Spinal cord (tissue), 10 donors: ENCODE results near the gene CHST2. TPM values are rescaled to one million over a fixed set of nuclear protein-coding genes. Genes with fewer than 3 reads are reported as not detected.

ENCODE experiments used
- DNase-seq, 6 donors: peaks; one replicate each; pipeline versions ENCODE4 v3.0.0 to v3.0.0-alpha.2; 2013 to 2015; ENCODE audit warnings: low spot score in 6 of 6, low read depth in 4 of 6
- H3K27ac ChIP-seq: one replicate; pipeline ENCODE4 v1.5.1; 2013; ENCODE audit warnings: low read depth, low read length, control low read depth
- H3K27me3 ChIP-seq: one replicate; pipeline ENCODE4 v1.6.1; 2013; ENCODE audit warnings: low read length; ENCODE audit not compliant: control insufficient read depth, insufficient read depth
- H3K36me3 ChIP-seq: one replicate; pipeline ENCODE4 v1.6.1; 2013; ENCODE audit warnings: low read length; ENCODE audit not compliant: control insufficient read depth, insufficient read depth
- H3K4me1 ChIP-seq: one replicate; pipeline ENCODE4 v1.6.1; 2013; ENCODE audit warnings: low read length; ENCODE audit not compliant: control insufficient read depth, insufficient read depth
- H3K4me3 ChIP-seq: one replicate; pipeline ENCODE4 v1.5.1; 2013; ENCODE audit warnings: low read depth, low read length, control low read depth
- H3K9me3 ChIP-seq: one replicate; pipeline ENCODE4 v1.6.1; 2013; ENCODE audit warnings: low read length; ENCODE audit not compliant: control insufficient read depth, insufficient read depth
- WGBS: methylation state at CpG from one replicate; pipeline ENCODE4 v1.1.5; 2013; ENCODE audit warnings: missing lambda C conversion rate; ENCODE audit not compliant: insufficient coverage; 5-methylcytosine and 5-hydroxymethylcytosine counted together
- polyA plus RNA-seq, 2 donors: library from polyadenylated mRNA; unstranded; fragments of 120-200 nt; gene quantifications; one replicate each; pipeline ENCODE4 v1.2.1, GENCODE V29; 2013; ENCODE audit not compliant: insufficient read length in 2 of 2
- total RNA-seq, 2 donors: library from RNA; depleted of rRNA in 1 of 2; stranded (reverse); fragments of 120-200 nt in 1 of 2; fragments of >200 nt in 1 of 2; gene quantifications; one replicate each; pipeline versions ENCODE4 v1.2.3 to v1.2.4, GENCODE V29; 2013 to 2014
- donor health status: healthy.

CHST2 gene
- total and polyA plus RNA-seq, 4 donors = 14.2 to 29.6 (median 23.9) TPM

- no peaks in the 10 kb centered on the region for H3K4me1 ChIP-seq
- DNase-seq = peak in 2 of 6 donors; percentile 46 to 54
- no peaks in the 10 kb centered on the region for H3K36me3 ChIP-seq
- 19% methylated on average over 2 of the region's 4 CpGs for WGBS
- H3K4me3 ChIP-seq = no peak overlapping the region
- no peak overlapping the region for H3K27ac ChIP-seq
- no peaks in the 10 kb centered on the region for H3K9me3 ChIP-seq
- no peaks in the 10 kb centered on the region for H3K27me3 ChIP-seq
Measured at GRCh38 chr3:143145906-143146305, 26.3 kb downstream of the CHST2 start.

DNA sequence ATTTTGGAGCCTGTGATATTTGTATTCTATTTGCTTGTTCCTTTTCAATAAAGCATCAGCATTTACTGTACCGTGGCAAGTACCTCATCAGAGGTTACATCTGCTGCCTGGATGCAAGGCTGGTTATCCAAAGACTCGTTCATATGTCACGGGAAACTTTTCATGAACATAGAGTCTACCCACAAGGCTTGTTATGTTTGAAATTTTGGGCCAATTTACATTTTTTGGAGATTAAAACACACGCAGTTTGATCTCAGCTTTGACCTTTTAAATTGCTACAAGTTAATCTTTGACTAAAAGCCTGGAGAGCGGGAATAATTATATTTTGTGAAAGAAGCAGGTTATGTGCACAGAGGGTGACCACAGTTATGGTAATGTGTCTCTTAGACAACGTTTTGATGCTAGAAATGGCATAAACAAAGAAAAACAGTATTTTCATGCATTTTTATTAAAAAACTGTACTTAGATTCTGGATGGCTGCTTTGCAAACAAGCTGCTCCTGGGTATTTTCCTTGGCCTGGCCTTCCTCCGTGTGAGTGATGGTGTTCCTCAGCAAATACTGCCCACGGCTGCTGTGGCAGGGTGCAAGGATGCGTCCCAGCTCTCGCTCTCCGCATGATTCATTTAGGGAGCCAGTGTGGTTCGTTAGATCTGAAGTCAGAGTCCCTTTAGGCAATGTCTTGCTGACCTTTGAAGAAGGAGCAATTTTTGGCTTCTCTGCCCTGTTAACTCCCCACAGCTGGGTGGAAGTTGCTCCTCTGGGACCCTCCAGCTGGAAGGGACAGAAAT, 27.1 kb downstream of the CHST2 start:
- Histone ChIP-seq H3K9me3 (no peaks in the 10 kb centered on the region), H3K4me1 (no peaks in the 10 kb centered on the region), H3K36me3 (no peaks in the 10 kb centered on the region), H3K27ac (no peak overlapping the region), H3K4me3 (no peak overlapping the region), H3K27me3 (no peaks in the 10 kb centered on the region)
- peak in 1 of 6 donors; percentile 71 for DNase-seq
- 72% methylated on average over 6 of the region's 12 CpGs for WGBS

- no CpG with 5 or more reads among the region's 2 CpGs for WGBS
- H3K4me1 ChIP-seq = no peaks in the 10 kb centered on the region
- H3K36me3 ChIP-seq = no peaks in the 10 kb centered on the region
- H3K27me3 ChIP-seq = no peaks in the 10 kb centered on the region
- no peaks in the 10 kb centered on the region for H3K9me3 ChIP-seq
- H3K27ac ChIP-seq = no peak overlapping the region
- DNase-seq = no peak
- H3K4me3 ChIP-seq = no peak overlapping the region
Measured at GRCh38 chr3:143147707-143148106, 28.1 kb downstream of the CHST2 start.

- DNase-seq = no peak
- H3K4me3 ChIP-seq = no peak overlapping the region
- H3K9me3 ChIP-seq = no peaks in the 10 kb centered on the region
- no CpG with 5 or more reads among the region's 3 CpGs for WGBS
- H3K27me3 ChIP-seq = no peaks in the 10 kb centered on the region
- H3K36me3 ChIP-seq = no peaks in the 10 kb centered on the region
- H3K27ac ChIP-seq = no peak overlapping the region
- no peaks in the 10 kb centered on the region for H3K4me1 ChIP-seq
Measured at GRCh38 chr3:143150071-143150470, 30.5 kb downstream of the CHST2 start.

GRCh38 chr3:143151004-143151731, 31.6 kb downstream of the CHST2 start:
- no peaks in the 10 kb centered on the region for H3K4me1 ChIP-seq
- DNase-seq = peak in 1 of 6 donors; percentile 13
- no peaks in the 10 kb centered on the region for H3K27me3 ChIP-seq
- H3K36me3 ChIP-seq = no peaks in the 10 kb centered on the region
- 77% methylated on average over 5 of the region's 7 CpGs for WGBS
- no peak overlapping the region for H3K27ac ChIP-seq
- no peak overlapping the region for H3K4me3 ChIP-seq
- H3K9me3 ChIP-seq = no peaks in the 10 kb centered on the region

GRCh38 chr3:143152043-143152442, 32.5 kb downstream of the CHST2 start:
- H3K4me3 ChIP-seq = no peak overlapping the region
- WGBS = 79% methylated on average over 3 of the region's 5 CpGs
- H3K27ac ChIP-seq = no peak overlapping the region
- H3K36me3 ChIP-seq = no peaks in the 10 kb centered on the region
- H3K27me3 ChIP-seq = no peaks in the 10 kb centered on the region
- DNase-seq = no peak
- H3K4me1 ChIP-seq = no peaks in the 10 kb centered on the region
- no peaks in the 10 kb centered on the region for H3K9me3 ChIP-seq

- H3K4me1 ChIP-seq = no peaks in the 10 kb centered on the region
- H3K27me3 ChIP-seq = no peaks in the 10 kb centered on the region
- no peaks in the 10 kb centered on the region for H3K36me3 ChIP-seq
- WGBS = no CpG with 5 or more reads among the region's 4 CpGs
- no peak overlapping the region for H3K4me3 ChIP-seq
- no peaks in the 10 kb centered on the region for H3K9me3 ChIP-seq
- no peak for DNase-seq
- H3K27ac ChIP-seq = no peak overlapping the region
Measured at GRCh38 chr3:143155756-143156155, 36.2 kb downstream of the CHST2 start.

- 100% methylated on average over 2 of the region's 2 CpGs for WGBS
- Histone ChIP-seq H3K27me3 (no peaks in the 10 kb centered on the region), H3K27ac (no peak overlapping the region), H3K36me3 (no peaks in the 10 kb centered on the region), H3K4me3 (no peak overlapping the region), H3K9me3 (no peaks in the 10 kb centered on the region), H3K4me1 (no peaks in the 10 kb centered on the region)
- DNase-seq = no peak
Measured at GRCh38 chr3:143158014-143158988, 38.7 kb downstream of the CHST2 start.

DNA sequence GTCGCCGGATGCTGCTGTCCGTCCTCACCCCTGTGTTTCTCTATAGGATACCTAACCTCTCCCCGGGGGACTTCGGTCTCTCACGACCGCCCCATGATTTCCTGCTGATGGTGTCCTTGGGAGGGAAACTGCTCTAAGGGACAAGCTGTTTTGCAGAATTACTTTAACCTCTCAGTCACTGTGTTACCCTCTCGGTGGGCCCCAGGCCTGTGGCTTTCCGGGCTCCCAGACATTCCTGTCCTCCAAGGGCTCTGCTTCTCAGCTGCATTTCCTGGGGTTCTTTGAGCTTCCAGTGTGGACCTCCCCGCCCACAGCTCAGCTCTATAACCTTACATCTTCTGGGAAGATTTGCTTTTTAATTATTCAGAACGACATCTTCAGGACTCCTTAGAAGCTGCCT, 40.9 kb downstream of the CHST2 start:
- Histone ChIP-seq H3K4me3 (no peak overlapping the region), H3K27ac (no peak overlapping the region), H3K9me3 (no peaks in the 10 kb centered on the region), H3K27me3 (no peaks in the 10 kb centered on the region), H3K4me1 (no peaks in the 10 kb centered on the region), H3K36me3 (no peaks in the 10 kb centered on the region)
- no peak for DNase-seq
- 73% methylated on average over 11 of the region's 11 CpGs for whole genome bisulfite sequencing
